H1 (cell line): ENCODE results near the gene UROC1. TPM values are rescaled to one million over a fixed set of nuclear protein-coding genes. Genes with fewer than 3 reads are reported as not detected.

Experiments
- CTCF ChIA-PET: fragments of 300-600 bp; sonication (Branson Sonifier 250); formaldehyde crosslinking; loops from one replicate; lab custom pipeline; 2021; ENCODE audit not compliant: partially characterized antibody; lab: Charles Lee
- POLR2A ChIA-PET: fragments of 300-600 bp; sonication (Branson Sonifier 250); formaldehyde crosslinking; loops from one replicate; lab custom pipeline; 2021; ENCODE audit warnings: inconsistent platforms; ENCODE audit not compliant: partially characterized antibody; lab: Charles Lee
- DNase-seq, 2 experiments: peaks; one replicate each; pipeline versions ENCODE4 v3.0.0 to v3.0.0-alpha.2; 2010 to 2022; ENCODE audit warnings: low spot score in 2 of 2, low read depth in 1 of 2, mixed read lengths in 1 of 2
- FAIRE-seq: peaks from 2 replicates; lab custom pipeline; 2011; peaks lifted over from hg19 to GRCh38; lab: Jason Lieb, UNC
- H2AFZ ChIP-seq: 2 replicates; pipeline ENCODE4 v1.8.1; 2012; ENCODE audit warnings: low read length, inconsistent platforms
- H2AK5ac ChIP-seq: 2 replicates; pipeline ENCODE4 v1.6.1; 2013; ENCODE audit warnings: low read depth, low read length
- H2BK120ac ChIP-seq: replicated peaks from 2 replicates; pipeline ENCODE3; 2013; ENCODE audit warnings: low read depth, low read length, inconsistent platforms
- H2BK12ac ChIP-seq: 2 replicates; pipeline ENCODE4 v1.6.1; 2013; ENCODE audit warnings: low read depth, low read length
- H2BK15ac ChIP-seq: 2 replicates; pipeline ENCODE4 v1.6.1; 2013; ENCODE audit warnings: low read length
- H2BK20ac ChIP-seq: 2 replicates; pipeline ENCODE4 v1.6.1; 2013; ENCODE audit warnings: low read length
- H2BK5ac ChIP-seq: 2 replicates; pipeline ENCODE4 v1.6.1; 2013; ENCODE audit warnings: low read depth, low read length
- H3K14ac ChIP-seq: 2 replicates; pipeline ENCODE4 v1.6.1; 2013; ENCODE audit warnings: inconsistent platforms; ENCODE audit not compliant: insufficient read length
- H3K18ac ChIP-seq: 2 replicates; pipeline ENCODE4 v1.6.1; 2013; ENCODE audit warnings: low read length; ENCODE audit errors: extremely low read depth
- H3K23ac ChIP-seq: 2 replicates; pipeline ENCODE4 v1.6.1; 2013; ENCODE audit warnings: inconsistent platforms; ENCODE audit not compliant: insufficient read length
- H3K23me2 ChIP-seq: 2 replicates; pipeline ENCODE4 v1.6.1; 2013; ENCODE audit warnings: low read depth, low read length
- H3K27ac ChIP-seq: 2 replicates; pipeline ENCODE4 v1.6.1; 2011; ENCODE audit warnings: low read depth, low read length, inconsistent platforms
- H3K27me3 ChIP-seq, 4 experiments: replicated peaks in 1 of 4; 1 replicate in 1 of 4; 2 replicates in 3 of 4; pipeline versions ENCODE4 v1.6.1 to v1.8.1; 2011 to 2013; ENCODE audit warnings: low read length in 3 of 4, mild to moderate bottlenecking in 3 of 4, inconsistent platforms in 2 of 4, mixed read lengths in 2 of 4, moderate library complexity in 1 of 4; ENCODE audit not compliant: control insufficient read depth in 3 of 4, insufficient read depth in 3 of 4; ENCODE audit errors: extremely low read depth in 1 of 4
- H3K36me3 ChIP-seq, 4 experiments: 2 replicates each; pipeline versions ENCODE4 v1.6.1 to v1.8.1; 2011 to 2013; ENCODE audit warnings: mild to moderate bottlenecking in 4 of 4, low read length in 3 of 4, moderate library complexity in 2 of 4, control low read depth in 1 of 4, inconsistent platforms in 1 of 4; ENCODE audit not compliant: insufficient read depth in 4 of 4, control insufficient read depth in 2 of 4
- H3K4ac ChIP-seq: replicated peaks from 2 replicates; pipeline ENCODE3; 2013; ENCODE audit warnings: low read length, low read depth, mixed read lengths, inconsistent platforms; ENCODE audit not compliant: insufficient read length
- H3K4me1 ChIP-seq, 4 experiments: replicated peaks in 1 of 4; 1 replicate in 1 of 4; 2 replicates in 3 of 4; pipeline versions ENCODE4 v1.6.1 to v1.8.1; 2011 to 2013; ENCODE audit warnings: low read length in 3 of 4, inconsistent platforms in 2 of 4, mixed read lengths in 1 of 4; ENCODE audit not compliant: insufficient read depth in 4 of 4, control insufficient read depth in 3 of 4
- H3K4me2 ChIP-seq, 2 experiments: 2 replicates each; pipeline versions ENCODE4 v1.6.1 to v1.8.1; 2011 to 2013; ENCODE audit warnings: low read depth in 2 of 2, low read length in 2 of 2, control low read depth in 1 of 2, inconsistent platforms in 1 of 2, mild to moderate bottlenecking in 1 of 2; ENCODE audit not compliant: insufficient read depth in 1 of 2
- H3K4me3 ChIP-seq, 4 experiments: fragments of 200-600, 300-600 bp in 1 of 4; sonication (generic), shearing (Covaris generic), sonication (Bioruptor Twin) in 1 of 4; 2 replicates each; pipeline versions ENCODE4 v1.5.1 to v1.8.1; 2011 to 2016; ENCODE audit warnings: low read length in 4 of 4, low read depth in 3 of 4, control low read depth in 2 of 4, inconsistent platforms in 2 of 4, mild to moderate bottlenecking in 2 of 4, mixed read lengths in 1 of 4, moderate library complexity in 1 of 4; ENCODE audit not compliant: insufficient read depth in 2 of 4; ENCODE audit errors: extremely low read depth in 1 of 4
- H3K56ac ChIP-seq: replicated peaks from 2 replicates; pipeline ENCODE3; 2013; ENCODE audit warnings: low read depth, mild to moderate bottlenecking, mixed read lengths, low read length, inconsistent platforms; ENCODE audit not compliant: insufficient read length
- H3K79me1 ChIP-seq: 2 replicates; pipeline ENCODE4 v1.6.1; 2013; ENCODE audit warnings: low read depth, low read length, control low read depth
- H3K79me2 ChIP-seq, 2 experiments: 2 replicates each; pipeline versions ENCODE4 v1.6.1 to v1.8.1; 2012 to 2013; ENCODE audit warnings: low read length in 2 of 2, mild to moderate bottlenecking in 2 of 2, inconsistent platforms in 1 of 2; ENCODE audit not compliant: insufficient read depth in 2 of 2, control insufficient read depth in 1 of 2
- H3K9ac ChIP-seq, 4 experiments: replicated peaks in 1 of 4; 1 replicate in 1 of 4; 2 replicates in 3 of 4; pipeline versions ENCODE4 v1.6.1 to v1.8.1; 2011 to 2013; ENCODE audit warnings: low read depth in 3 of 4, low read length in 3 of 4, control low read depth in 2 of 4, mild to moderate bottlenecking in 2 of 4, moderate library complexity in 2 of 4, inconsistent platforms in 1 of 4; ENCODE audit errors: extremely low read depth in 1 of 4
- H3K9me3 ChIP-seq, 2 experiments: 2 replicates each; pipeline versions ENCODE4 v1.6.1 to v1.8.1; 2012 to 2013; ENCODE audit warnings: mild to moderate bottlenecking in 2 of 2, moderate library complexity in 2 of 2, control low read depth in 1 of 2, inconsistent platforms in 1 of 2, low read depth in 1 of 2, low read length in 1 of 2, mixed read lengths in 1 of 2; ENCODE audit not compliant: insufficient read depth in 2 of 2
- H4K20me1 ChIP-seq, 2 experiments: replicated peaks in 1 of 2; 2 replicates each; pipeline versions ENCODE3 to v1.8.1; 2011 to 2013; ENCODE audit warnings: inconsistent platforms in 2 of 2, low read length in 2 of 2, mild to moderate bottlenecking in 1 of 2; ENCODE audit not compliant: insufficient read depth in 2 of 2, control insufficient read depth in 1 of 2
- H4K5ac ChIP-seq: 2 replicates; pipeline ENCODE4 v1.6.1; 2013; ENCODE audit warnings: low read length, low read depth, mixed read lengths, inconsistent platforms; ENCODE audit not compliant: insufficient read length
- H4K8ac ChIP-seq: 2 replicates; pipeline ENCODE4 v1.8.0; 2013; ENCODE audit warnings: mild to moderate bottlenecking, moderate library complexity, low read length, inconsistent platforms; ENCODE audit not compliant: insufficient read depth; ENCODE audit errors: extremely low read depth
- H4K91ac ChIP-seq: replicated peaks from 2 replicates; pipeline ENCODE3; 2013; ENCODE audit warnings: low read length, mixed read lengths, inconsistent platforms; ENCODE audit not compliant: insufficient read length
- BACH1 ChIP-seq: IDR thresholded peaks from 2 replicates; pipeline ENCODE4 v1.6.1; 2012; ENCODE audit warnings: low read length, improper control_type of control experiment
- EP300 ChIP-seq, 2 experiments: IDR thresholded peaks; 1 replicate in 1 of 2; 2 replicates in 1 of 2; pipeline ENCODE4 v1.6.1; 2011 to 2012; ENCODE audit warnings: low read depth in 2 of 2, low read length in 2 of 2, mild to moderate bottlenecking in 2 of 2, borderline replicate concordance in 1 of 2, inconsistent platforms in 1 of 2, moderate library complexity in 1 of 2
- KDM5A ChIP-seq: fragments of 200-600 bp; IDR thresholded peaks from 2 replicates; pipeline ENCODE4 v1.7.1; 2012; ENCODE audit warnings: mild to moderate bottlenecking, low read length, inconsistent platforms, mixed read lengths
- PHF8 ChIP-seq: fragments of 200-600 bp; sonication (generic); conservative IDR thresholded peaks from 2 replicates; pipeline ENCODE4 v1.7.1; 2012; ENCODE audit warnings: low read depth, mild to moderate bottlenecking, inconsistent platforms, low read length, moderate library complexity
- TCF12 ChIP-seq: IDR thresholded peaks from 2 replicates; pipeline ENCODE4 v1.6.1; 2011; ENCODE audit warnings: low read depth, mild to moderate bottlenecking, low read length
- WGBS, 2 experiments: shearing (Covaris generic) in 1 of 2; methylation state at CpG; one replicate each; pipeline versions ENCODE4 v1.1.6 to v1.1.7; 2013 to 2015; ENCODE audit warnings: low lambda C conversion rate in 2 of 2, mixed read lengths in 2 of 2, inconsistent platforms in 1 of 2, low coverage in 1 of 2, missing lambda C conversion rate in 1 of 2; ENCODE audit not compliant: insufficient replicate concordance in 2 of 2, insufficient coverage in 1 of 2, insufficient read length in 1 of 2; ENCODE audit errors: extremely low coverage in 1 of 2, missing lambda C conversion rate in 1 of 2; 5-methylcytosine and 5-hydroxymethylcytosine counted together
- polyA plus RNA-seq, 7 experiments: library from polyadenylated mRNA; depleted of rRNA in 3 of 7; stranded (reverse) in 5 of 7; unstranded in 2 of 7; fragments of >200 nt in 5 of 7; fragments of 200-250 nt in 2 of 7; gene quantifications; 1 replicate in 5 of 7; 2 replicates in 1 of 7; 4 replicates in 1 of 7; pipeline versions ENCODE4 v1.2.1 to v1.2.3, GENCODE V29; 2011 to 2013; ENCODE audit warnings: missing spikeins in 2 of 7, mixed read lengths in 2 of 7
- total RNA-seq: library from RNA; stranded (reverse); fragmentation: NEBNext Ultra II Directional; extraction: Animal tissue kit (Norgen Biotek cat#: 25700); gene quantifications from 2 replicates; pipeline ENCODE4 v1.2.1, GENCODE V29; 2021

The UROC1 gene
- total and polyA plus RNA-seq, 2 of the 8 experiments (the other 6 are each of a cell fraction or from before 2014, with no cell fraction given), result 0.03 TPM; not detected in 1

GRCh38 chr3:126480861-126481260 is 36.7 kb downstream of the UROC1 start:
- H4K91ac ChIP-seq, result no peak overlapping the region
- H2BK20ac ChIP-seq, result no peak overlapping the region
- DNase-seq (no peak), FAIRE-seq (no peak)
- H2AFZ ChIP-seq, result no peak overlapping the region
- no peak overlapping the region for H3K23ac ChIP-seq
- no peaks in the 10 kb centered on the region for H3K79me1 ChIP-seq
- no peak overlapping the region for H3K18ac ChIP-seq
- no peak overlapping the region for H2BK15ac ChIP-seq
- 85% methylated on average over 8 of the region's 8 CpGs; no CpG with 5 or more reads in 1 of the 2 experiments for WGBS, 2 experiments
- H4K5ac ChIP-seq, result no peak overlapping the region
- peaks cover 0 to 22% (median 17%) of the 10 kb centered on the region in 4 experiments; a peak in 6 of 7 replicates for H3K4me1 ChIP-seq
- no peak overlapping the region for H2BK5ac ChIP-seq
- H3K4ac ChIP-seq, result no peak overlapping the region
- H3K56ac ChIP-seq, result no peak overlapping the region
- H2BK120ac ChIP-seq, result no peak overlapping the region
- peaks cover 6% of the 10 kb centered on the region for H3K23me2 ChIP-seq
- H3K79me2 ChIP-seq, result no peaks in the 10 kb centered on the region
- no peak overlapping the region for H2BK12ac ChIP-seq
- H3K9ac ChIP-seq, result no peak overlapping the region
- no peaks in the 10 kb centered on the region for H3K9me3 ChIP-seq
- H3K27me3 ChIP-seq, result no peaks in the 10 kb centered on the region
- no peak overlapping the region for H2AK5ac ChIP-seq
- no peak overlapping the region for H3K4me3 ChIP-seq
- H3K14ac ChIP-seq, result no peak overlapping the region
- no peak overlapping the region for H3K27ac ChIP-seq
- ChIA-PET POLR2A (no interaction called here), CTCF (no interaction called here)
- TF ChIP-seq TCF12, result no peak
- no peak for TF ChIP-seq EP300 (IDR thresholded peaks at IDR 0.05; ENCODE audit: borderline replicate concordance in 1 of 2, low read depth in 2 of 2, low read length in 2 of 2)
- TF ChIP-seq PHF8, result no peak
- no peak for TF ChIP-seq KDM5A
- no peak for TF ChIP-seq BACH1
- H3K4me2 ChIP-seq, result no peak overlapping the region
- H3K36me3 ChIP-seq, result no peaks in the 10 kb centered on the region
- no peaks in the 10 kb centered on the region for H4K20me1 ChIP-seq
- no peak overlapping the region; the same call in 1 of the 2 replicates for H4K8ac ChIP-seq
